Stimulated activated CD4-positive, alpha-beta T cell treated with anti-CD3 and anti-CD28 coated beads, Interleukin-15, amount 100 ng/mL, for 1 hour (primary cell): ENCODE results near the gene BMP6.

Experiments
- DNase-seq, 2 donors: peaks; one replicate each; pipeline ENCODE4 v3.0.0-alpha.2; 2020; ENCODE audit warnings: low read depth in 1 of 2, low spot score in 1 of 2

Gene BMP6

GRCh38 chr6:7747016-7747415, 21.1 kb downstream of the BMP6 start:
- no peak for DNase-seq

GRCh38 chr6:7747433-7747832, 21.5 kb downstream of the BMP6 start:
- no peak for DNase-seq

GRCh38 chr6:7747901-7748504, 22.1 kb downstream of the BMP6 start:
- no peak for DNase-seq

GRCh38 chr6:7749478-7749877, 23.6 kb downstream of the BMP6 start:
- DNase-seq: no peak

- DNase-seq: no peak
Observed at GRCh38 chr6:7750197-7750596, 24.3 kb downstream of the BMP6 start.

GRCh38 chr6:7758456-7758855, 32.6 kb downstream of the BMP6 start:
- no peak for DNase-seq

- no peak for DNase-seq
Observed at GRCh38 chr6:7759320-7759719, 33.4 kb downstream of the BMP6 start.

GRCh38 chr6:7761051-7761450, 35.2 kb downstream of the BMP6 start:
- DNase-seq: no peak

- DNase-seq: no peak
Observed at GRCh38 chr6:7762760-7763159, 36.9 kb downstream of the BMP6 start.

- no peak for DNase-seq
Observed at GRCh38 chr6:7763881-7764280, 38.0 kb downstream of the BMP6 start.

GRCh38 chr6:7765575-7766325, 39.9 kb downstream of the BMP6 start:
- no peak for DNase-seq

GRCh38 chr6:7769702-7770101, 43.8 kb downstream of the BMP6 start:
- DNase-seq: no peak

- no peak for DNase-seq
Observed at GRCh38 chr6:7770111-7770510, 44.2 kb downstream of the BMP6 start.

GRCh38 chr6:7770601-7771000, 44.7 kb downstream of the BMP6 start:
- no peak for DNase-seq

- DNase-seq: no peak
Observed at GRCh38 chr6:7773322-7773721, 47.4 kb downstream of the BMP6 start.

GRCh38 chr6:7773914-7774313, 48.0 kb downstream of the BMP6 start:
- no peak for DNase-seq

- no peak for DNase-seq
Observed at GRCh38 chr6:7776509-7776908, 50.6 kb downstream of the BMP6 start.

- no peak for DNase-seq
Observed at GRCh38 chr6:7777074-7777473, 51.2 kb downstream of the BMP6 start.

GRCh38 chr6:7781240-7781639, 55.3 kb downstream of the BMP6 start:
- no peak for DNase-seq

GRCh38 chr6:7784248-7784647, 58.3 kb downstream of the BMP6 start:
- DNase-seq: no peak

- DNase-seq: no peak
Observed at GRCh38 chr6:7784706-7785105, 58.8 kb downstream of the BMP6 start.

- DNase-seq: no peak
Observed at GRCh38 chr6:7785243-7786035, 59.5 kb downstream of the BMP6 start.
